A549 (cell line): ENCODE measurements around the gene NCKIPSD. TPM values are rescaled to one million over a fixed set of nuclear protein-coding genes. Genes with fewer than 3 reads are reported as not detected.

Source experiments
- ATAC-seq, 2 experiments: fragments of 200-7000 bp in 1 of 2; fragments of >200 bp in 1 of 2; cut with Nextera tagmentation in 1 of 2; cut with Tn5 transposase in 1 of 2; 3 replicates each; pipeline versions ENCODE4 v1.8.0 to v1.9.1; 2018 to 2020; ENCODE audit warnings: mild to moderate bottlenecking in 1 of 2, moderate library complexity in 1 of 2
- CTCF ChIA-PET: fragments of 300-600 bp; sonication (Branson Sonifier 250); formaldehyde crosslinking; extraction: SDS; loops from one replicate; lab custom pipeline; 2021; ENCODE audit warnings: antibody characterized with exemption, inconsistent platforms; lab: Yijun Ruan, JAX
- POLR2A ChIA-PET: fragments of 350-600 bp; formaldehyde crosslinking; extraction: SDS; loops from one replicate; lab custom pipeline; 2021; ENCODE audit warnings: antibody characterized with exemption, inconsistent platforms; lab: Yijun Ruan, JAX
- DNase-seq, 2 experiments: peaks; one replicate each; pipeline versions ENCODE4 v3.0.0 to v3.0.0-alpha.2; 2011 to 2016; ENCODE audit warnings: low read depth in 1 of 2, low spot score in 1 of 2
- FAIRE-seq: peaks from 2 replicates; lab custom pipeline; 2011; peaks lifted over from hg19 to GRCh38; lab: Jason Lieb, UNC
- H3K27ac ChIP-seq, 2 experiments: fragments of >200 bp; sonication (Bioruptor Twin); formaldehyde crosslinking; 3 replicates each; pipeline ENCODE4 v1.5.1; 2016 to 2017
- H3K4me1 ChIP-seq: fragments of >200 bp; sonication (Bioruptor Twin); formaldehyde crosslinking; 3 replicates; pipeline ENCODE4 v1.6.1; 2016
- H3K4me2 ChIP-seq: fragments of >200 bp; sonication (Bioruptor Twin); formaldehyde crosslinking; 3 replicates; pipeline ENCODE4 v1.6.1; 2016
- H3K4me3 ChIP-seq: fragments of >200 bp; sonication (Bioruptor Twin); formaldehyde crosslinking; 3 replicates; pipeline ENCODE4 v1.5.1; 2016
- H3K9me3 ChIP-seq: fragments of >200 bp; sonication (Bioruptor Twin); formaldehyde crosslinking; 3 replicates; pipeline ENCODE4 v1.6.1; 2016
- ATOH8 ChIP-seq: fragments of 250-450 bp; sonication (Bioruptor Pico); IDR thresholded peaks from 2 replicates; pipeline ENCODE4 v1.5.0; 2020; ENCODE audit warnings: low read depth, mild to moderate bottlenecking, moderate library complexity
- ELK1 ChIP-seq: fragments of 150-350 bp; IDR thresholded peaks from 2 replicates; pipeline ENCODE4 v1.6.1; 2014; ENCODE audit warnings: low read depth, mild to moderate bottlenecking, low read length
- EP300 ChIP-seq, 2 experiments: fragments of >200 bp; sonication (Bioruptor Twin); formaldehyde crosslinking; IDR thresholded peaks; 2 replicates in 1 of 2; 3 replicates in 1 of 2; pipeline ENCODE4 v1.6.1; 2016 to 2017
- GATA3 ChIP-seq: IDR thresholded peaks from 2 replicates; pipeline ENCODE4 v1.6.1; 2012; ENCODE audit warnings: borderline replicate concordance
- HDAC2 ChIP-seq: fragments of 200-600 bp; sonication (generic); IDR thresholded peaks from 2 replicates; pipeline ENCODE4 v1.6.1; 2016
- HEYL ChIP-seq: fragments of 250-450 bp; sonication (Bioruptor Pico); IDR thresholded peaks from 2 replicates; pipeline ENCODE4 v1.8.0; 2021; ENCODE audit warnings: mild to moderate bottlenecking, moderate library complexity
- HOXA7 ChIP-seq: fragments of 250-450 bp; sonication (Bioruptor Pico); IDR thresholded peaks from 2 replicates; pipeline ENCODE4 v1.5.0; 2020; ENCODE audit warnings: mild to moderate bottlenecking, moderate library complexity
- KDM5A ChIP-seq: fragments of 200-600 bp; sonication (generic); IDR thresholded peaks from 2 replicates; pipeline ENCODE4 v1.6.1; 2016; ENCODE audit warnings: antibody characterized with exemption, mild to moderate bottlenecking
- MYC ChIP-seq: IDR thresholded peaks from 2 replicates; pipeline ENCODE4 v1.6.1; 2012; ENCODE audit warnings: mild to moderate bottlenecking, inconsistent platforms, low read length, improper control_type of control experiment, borderline replicate concordance
- NPAS2 ChIP-seq: fragments of 250-450 bp; sonication (Bioruptor Pico); IDR thresholded peaks from 2 replicates; pipeline ENCODE4 v1.8.0; 2022; ENCODE audit warnings: mild to moderate bottlenecking, moderate library complexity, borderline replicate concordance
- PBX3 ChIP-seq: IDR thresholded peaks from 2 replicates; pipeline ENCODE4 v1.6.1; 2012
- RCOR1 ChIP-seq: fragments of 150-350 bp; IDR thresholded peaks from 2 replicates; pipeline ENCODE4 v1.6.1; 2014; ENCODE audit warnings: antibody characterized with exemption, low read length, low read depth
- RFX5 ChIP-seq: fragments of 450-650 bp; IDR thresholded peaks from 2 replicates; pipeline ENCODE4 v1.7.1; 2014; ENCODE audit warnings: antibody characterized with exemption, mild to moderate bottlenecking, moderate library complexity
- RNF2 ChIP-seq: fragments of 200-600 bp; sonication (generic); IDR thresholded peaks from 2 replicates; pipeline ENCODE4 v1.6.1; 2016; ENCODE audit warnings: low read depth, mild to moderate bottlenecking, antibody characterized with exemption, moderate library complexity, borderline replicate concordance
- TP53 ChIP-seq: fragments of 250-450 bp; sonication (Bioruptor Pico); IDR thresholded peaks from 2 replicates; pipeline ENCODE4 v1.5.0; 2021; ENCODE audit warnings: mild to moderate bottlenecking, moderate library complexity
- ZC3H11A ChIP-seq: fragments of 450-650 bp; IDR thresholded peaks from 2 replicates; pipeline ENCODE4 v1.6.1; 2014; ENCODE audit warnings: antibody characterized with exemption, mild to moderate bottlenecking
- ZSCAN20 ChIP-seq: fragments of 250-450 bp; sonication (Bioruptor Pico); IDR thresholded peaks from 2 replicates; pipeline ENCODE4 v1.8.0; 2022; ENCODE audit warnings: mild to moderate bottlenecking, moderate library complexity
- WGBS: methylation state at CpG from one replicate; pipeline ENCODE4 v1.1.6; 2017; ENCODE audit errors: missing lambda C conversion rate; 5-methylcytosine and 5-hydroxymethylcytosine counted together
- polyA plus RNA-seq, 4 experiments: library from polyadenylated mRNA; depleted of rRNA in 3 of 4; stranded (reverse); fragments of >200 nt; fragmentation: RNase III in 1 of 4; extraction: RNeasy Plus Mini Kit Qiagen cat#74134 plus additional on column Dnase treatment in 1 of 4; gene quantifications; 2 replicates in 3 of 4; 3 replicates in 1 of 4; pipeline ENCODE4 v1.2.3, GENCODE V29; 2011 to 2017

Gene NCKIPSD
- polyA plus RNA-seq, 2 of the 4 experiments (the other 2 are of a cell fraction), result 10.2 to 10.9 TPM

DNA sequence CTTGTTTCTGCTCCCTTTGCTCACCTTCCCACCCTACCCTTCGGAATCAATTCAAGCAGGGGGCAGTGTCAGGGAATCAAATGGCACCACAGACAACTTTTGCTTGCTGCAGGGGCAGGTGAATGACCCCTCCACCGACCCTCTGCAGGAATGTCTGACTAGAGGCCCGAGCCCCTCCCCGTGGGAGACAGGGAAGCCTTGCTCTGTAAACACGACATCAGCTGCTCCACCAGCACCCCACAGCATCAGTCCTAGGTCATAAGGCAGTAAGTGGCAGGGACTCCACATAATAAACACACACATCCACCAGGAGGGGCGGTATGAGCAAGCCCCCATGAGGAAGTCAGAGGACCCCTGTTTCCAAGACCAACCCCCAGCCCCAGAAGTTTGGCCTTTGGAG is 48.4 kb downstream of the NCKIPSD start:
- H3K27ac ChIP-seq, result no peak overlapping the region
- no peak for TF ChIP-seq TP53 (CRISPR knock-in tag)
- TF ChIP-seq GATA3, result no peak
- no peak for TF ChIP-seq ZSCAN20 (CRISPR knock-in tag)
- no peak for TF ChIP-seq ATOH8
- TF ChIP-seq HOXA7 (CRISPR knock-in tag), result no peak
- no peak for TF ChIP-seq EP300 (IDR thresholded peaks at IDR 0.05)
- CTCF ChIA-PET, result interaction anchor here (2.6 kb wide), 1 partner anchor 25 kb away, joined by 10 read pairs; no protein-coding TSS in a partner anchor
- no peaks in the 10 kb centered on the region for H3K9me3 ChIP-seq
- DNase-seq (no peak), ATAC-seq (no peak), FAIRE-seq (no peak)
- H3K4me1 ChIP-seq, result peaks cover 16% of the 10 kb centered on the region
- 50% methylated on average over 6 of the region's 6 CpGs for WGBS
- POLR2A ChIA-PET, result no interaction called here
- H3K4me3 ChIP-seq, result no peak overlapping the region
- no peak overlapping the region for H3K4me2 ChIP-seq

DNA sequence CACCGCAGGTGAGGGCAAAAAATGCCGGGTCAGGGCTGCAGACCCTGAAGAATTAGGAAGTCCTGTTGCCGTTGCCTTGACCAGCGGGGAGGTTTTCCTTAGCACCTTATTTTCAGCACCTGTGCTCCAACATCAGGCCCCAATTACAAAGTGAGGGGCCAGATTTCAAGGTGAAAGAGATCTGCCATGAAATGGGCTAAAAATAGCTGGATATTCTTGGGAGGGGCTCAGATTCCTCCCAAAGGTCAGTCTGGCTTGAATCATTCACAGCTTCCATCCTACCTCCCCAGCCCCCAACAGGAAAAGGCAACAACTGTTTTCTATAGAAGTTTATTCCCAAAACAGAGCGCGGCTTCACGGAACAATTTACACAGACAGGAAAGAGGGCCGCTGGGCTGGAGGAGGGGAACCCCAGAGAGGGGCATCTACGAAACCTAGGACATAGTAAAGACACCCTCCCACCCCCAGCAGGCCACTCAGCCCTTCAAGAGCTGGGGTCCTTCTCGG is 49.5 kb downstream of the NCKIPSD start:
- ATAC-seq (no peak), FAIRE-seq (no peak), DNase-seq (no peak)
- Histone ChIP-seq H3K4me3 (peak overlapping the region; percentile 82), H3K4me1 (peaks cover 16% of the 10 kb centered on the region), H3K4me2 (peak overlapping the region; percentile 81), H3K27ac (peak overlapping the region; percentile 69 to 97), H3K9me3 (no peaks in the 10 kb centered on the region)
- ChIA-PET CTCF (interaction anchor here (0.7 to 4.3 kb wide), 20 partner anchors 9 to 98 kb away, joined by 3 to 46 read pairs (median 6); partner anchors contain the start of genes CELSR3, COL7A1, TMEM89 and UCN2), POLR2A (interaction anchor here (0.6 to 2.1 kb wide), 2 partner anchors 26 to 122 kb away, joined by 3 to 9 read pairs; partner anchors contain the start of gene CELSR3)
- no peak for TF ChIP-seq NPAS2 (CRISPR knock-in tag)
- TF ChIP-seq MYC, result no peak
- TF ChIP-seq RNF2, result no peak
- no peak for TF ChIP-seq RFX5
- no peak for TF ChIP-seq HEYL (CRISPR knock-in tag)
- TF ChIP-seq HOXA7 (CRISPR knock-in tag), result no peak
- TF ChIP-seq HDAC2, result no peak
- TF ChIP-seq KDM5A, result no peak
- TF ChIP-seq PBX3, result no peak
- no peak for TF ChIP-seq RCOR1
- no peak for TF ChIP-seq ZC3H11A
- no peak for TF ChIP-seq ATOH8
- no peak for TF ChIP-seq ELK1
- 70% methylated on average over 10 of the region's 10 CpGs for WGBS
